GM23338 (cell line): Measurements from ENCODE around the gene ESR1. TPM values are rescaled to one million over a fixed set of nuclear protein-coding genes. Genes with fewer than 3 reads are reported as not detected.

Experiments used
- ATAC-seq: fragments of 200-7000 bp; cut with Tn5 transposase; 3 replicates; pipeline ENCODE4 v1.9.1; 2020
- DNase-seq: peaks from one replicate; pipeline ENCODE4 v3.0.0-alpha.2; 2015; ENCODE audit warnings: low spot score
- H2AFZ ChIP-seq: fragments of 200-600 bp; sonication (generic); 2 replicates; pipeline ENCODE4 v1.8.0; 2016; ENCODE audit warnings: antibody characterized with exemption, mild to moderate bottlenecking, moderate library complexity
- H3F3A ChIP-seq: fragments of 200-600 bp; sonication (generic); replicated peaks from 2 replicates; pipeline ENCODE4 v1.8.0; 2017; ENCODE audit warnings: antibody characterized with exemption, mixed run types, low read depth
- H3K27ac ChIP-seq: fragments of 200-600 bp; sonication (generic); 2 replicates; pipeline ENCODE4 v1.6.1; 2016; ENCODE audit warnings: low read depth
- H3K27me3 ChIP-seq: fragments of 200-600 bp; sonication (generic); 2 replicates; pipeline ENCODE4 v1.8.0; 2016; ENCODE audit warnings: mild to moderate bottlenecking, mixed run types, moderate library complexity; ENCODE audit not compliant: insufficient read depth
- H3K36me3 ChIP-seq: fragments of 200-600 bp; sonication (generic); 2 replicates; pipeline ENCODE4 v1.8.0; 2016; ENCODE audit warnings: mild to moderate bottlenecking; ENCODE audit not compliant: insufficient read depth
- H3K4me1 ChIP-seq: fragments of 200-600 bp; sonication (generic); 2 replicates; pipeline ENCODE4 v1.8.0; 2016; ENCODE audit warnings: mild to moderate bottlenecking, moderate library complexity; ENCODE audit not compliant: insufficient read depth
- H3K4me2 ChIP-seq: fragments of 200-600 bp; sonication (generic); 2 replicates; pipeline ENCODE4 v1.7.1; 2017; ENCODE audit warnings: mixed run types
- H3K4me3 ChIP-seq: fragments of 200-600 bp; sonication (generic); 2 replicates; pipeline ENCODE4 v1.6.1; 2016; ENCODE audit warnings: mixed run types
- H3K79me2 ChIP-seq: fragments of 200-600 bp; sonication (generic); replicated peaks from 2 replicates; pipeline ENCODE4 v1.8.0; 2017; ENCODE audit warnings: mild to moderate bottlenecking; ENCODE audit not compliant: insufficient read depth
- H3K9me2 ChIP-seq: fragments of 200-600 bp; sonication (generic); 2 replicates; pipeline ENCODE4 v1.8.0; 2017; ENCODE audit not compliant: insufficient read depth
- H4K20me1 ChIP-seq: fragments of 200-600 bp; sonication (generic); replicated peaks from 2 replicates; pipeline ENCODE4 v1.8.0; 2017; ENCODE audit warnings: mild to moderate bottlenecking; ENCODE audit not compliant: insufficient read depth
- H3K27ac Mint-ChIP-seq: 2 replicates; pipeline ENCODE4 v1.8.0; 2020; ENCODE audit warnings: inconsistent platforms, mild to moderate bottlenecking, moderate library complexity, mixed read lengths
- H3K27me3 Mint-ChIP-seq: 3 replicates; pipeline ENCODE4 v1.8.0; 2022; ENCODE audit warnings: low read depth, mild to moderate bottlenecking, moderate library complexity, mixed read lengths, inconsistent platforms; ENCODE audit not compliant: insufficient read depth, poor library complexity
- H3K36me3 Mint-ChIP-seq: 3 replicates; pipeline ENCODE4 v1.8.0; 2021; ENCODE audit warnings: low read depth, mild to moderate bottlenecking, inconsistent platforms, moderate library complexity, mixed read lengths
- H3K4me1 Mint-ChIP-seq: 3 replicates; pipeline ENCODE4 v1.8.0; 2020; ENCODE audit warnings: mild to moderate bottlenecking, inconsistent platforms, mixed read lengths
- H3K4me3 Mint-ChIP-seq: 3 replicates; pipeline ENCODE4 v1.8.0; 2021; ENCODE audit warnings: moderate library complexity, mild to moderate bottlenecking, inconsistent platforms, mixed read lengths
- H3K9me3 Mint-ChIP-seq: 3 replicates; pipeline ENCODE4 v1.8.0; 2020; ENCODE audit warnings: moderate library complexity, mild to moderate bottlenecking, inconsistent platforms, mixed read lengths
- CREB1 ChIP-seq: fragments of 250-450 bp; sonication (Bioruptor Pico); IDR thresholded peaks from 2 replicates; pipeline ENCODE4 v1.5.0; 2020; ENCODE audit warnings: low read depth, mild to moderate bottlenecking, moderate library complexity
- EZH2 ChIP-seq: fragments of 200-600 bp; sonication (generic); IDR thresholded peaks from one replicate; pipeline ENCODE4 v1.8.0; 2017; ENCODE audit warnings: antibody characterized with exemption, mild to moderate bottlenecking, low read depth; ENCODE audit not compliant: unreplicated experiment
- EZH2phosphoT487 ChIP-seq: fragments of 200-600 bp; sonication (generic); IDR thresholded peaks from one replicate; pipeline ENCODE4 v1.8.1; 2018; ENCODE audit warnings: antibody characterized with exemption; ENCODE audit not compliant: unreplicated experiment
- JUNB ChIP-seq: IDR thresholded peaks from one replicate; pipeline ENCODE4 v1.6.1; 2016; ENCODE audit warnings: antibody characterized with exemption; ENCODE audit not compliant: unreplicated experiment
- NANOG ChIP-seq: IDR thresholded peaks from 2 replicates; pipeline ENCODE4 v1.6.1; 2016; ENCODE audit warnings: antibody characterized with exemption, borderline replicate concordance
- POLR2AphosphoS5 ChIP-seq: IDR thresholded peaks from 2 replicates; pipeline ENCODE4 v1.6.1; 2016; ENCODE audit warnings: antibody characterized with exemption, low read depth
- STAT1 ChIP-seq: IDR thresholded peaks from one replicate; pipeline ENCODE4 v1.6.1; 2016; ENCODE audit warnings: antibody characterized with exemption; ENCODE audit not compliant: unreplicated experiment
- ZNF114 ChIP-seq: fragments of 250-450 bp; sonication (Bioruptor Pico); IDR thresholded peaks from 2 replicates; pipeline ENCODE4 v1.5.0; 2020; ENCODE audit warnings: mild to moderate bottlenecking, moderate library complexity
- ZNF331 ChIP-seq: fragments of 250-450 bp; sonication (Bioruptor Pico); IDR thresholded peaks from 2 replicates; pipeline ENCODE4 v1.5.0; 2020; ENCODE audit warnings: low read depth, mild to moderate bottlenecking, moderate library complexity
- polyA plus RNA-seq: library from polyadenylated mRNA; unstranded; fragments of >200 nt; fragmentation: Nextera tagmentation; extraction: Ambion mirVana; gene quantifications from 2 replicates; pipeline ENCODE4 v1.2.1, GENCODE V29; 2016
- total RNA-seq: library from RNA; depleted of rRNA; stranded (reverse); fragments of >200 nt; shearing (Covaris generic); gene quantifications from 2 replicates; pipeline ENCODE4 v1.2.3, GENCODE V29; 2014
- TF ChIP-seq, protein P1 (sequence below), 2 experiments: fragments of 200-600 bp in 1 of 2; sonication (generic) in 1 of 2; conservative IDR thresholded peaks; 2 replicates each; pipeline versions ENCODE4 v1.5.1 to v1.6.1; 2016 to 2017; ENCODE audit warnings: antibody characterized with exemption in 2 of 2, low read depth in 2 of 2, mild to moderate bottlenecking in 2 of 2, moderate library complexity in 1 of 2
- TF ChIP-seq, protein P2 (sequence below): IDR thresholded peaks from 2 replicates; pipeline ENCODE4 v1.6.1; 2016; ENCODE audit warnings: antibody characterized with exemption
- TF ChIP-seq, protein P3 (sequence below): IDR thresholded peaks from one replicate; pipeline ENCODE4 v1.6.1; 2018; ENCODE audit warnings: antibody characterized with exemption; ENCODE audit not compliant: unreplicated experiment
- TF ChIP-seq, protein P4 (sequence below): fragments of 250-450 bp; sonication (Bioruptor Pico); IDR thresholded peaks from 2 replicates; pipeline ENCODE4 v1.5.0; 2020; ENCODE audit warnings: mild to moderate bottlenecking, moderate library complexity

The ESR1 gene
- total and polyA plus RNA-seq, 2 experiments from 2014 or later: 0.94 TPM; not detected in 1

DNA sequence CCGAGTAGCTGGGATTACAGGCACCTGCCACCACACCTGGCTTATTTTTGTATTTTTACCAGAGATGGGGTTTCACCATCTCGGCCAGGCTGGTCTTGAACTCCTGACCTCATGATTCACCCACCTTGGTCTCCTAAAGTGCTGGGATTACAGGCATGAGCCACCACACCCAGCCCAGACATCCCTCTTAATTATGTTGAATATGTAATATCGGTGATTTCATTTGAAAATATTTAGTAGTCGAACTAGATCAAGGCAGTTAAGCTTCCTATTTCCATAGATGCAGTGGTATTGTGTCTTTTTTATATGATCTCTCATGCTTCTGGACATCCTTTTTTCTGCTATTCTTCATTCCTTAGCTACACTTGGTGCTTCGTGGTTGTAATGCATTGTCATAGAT, 29.7 kb downstream of the ESR1 start:
- ATAC-seq: no peak
- Mint-ChIP-seq H3K27me3 (peaks cover 8% of the 10 kb centered on the region), H3K4me1 (no peaks in the 10 kb centered on the region), H3K27ac (no peak overlapping the region), H3K4me3 (no peak overlapping the region), H3K36me3 (no peaks in the 10 kb centered on the region), H3K9me3 (no peaks in the 10 kb centered on the region)
- Histone ChIP-seq H3K27me3 (no peaks in the 10 kb centered on the region), H2AFZ (no peak overlapping the region), H3K79me2 (no peaks in the 10 kb centered on the region), H3K4me2 (no peak overlapping the region), H3K4me3 (no peak overlapping the region), H3K4me1 (no peaks in the 10 kb centered on the region), H4K20me1 (no peaks in the 10 kb centered on the region), H3K9me2 (no peaks in the 10 kb centered on the region), H3F3A (no peaks in the 10 kb centered on the region), H3K36me3 (no peaks in the 10 kb centered on the region), H3K27ac (no peak overlapping the region)
- no peak for TF ChIP-seq STAT1
- no peak for TF ChIP-seq ZNF331 (CRISPR knock-in tag)
- TF ChIP-seq, protein P1, sequence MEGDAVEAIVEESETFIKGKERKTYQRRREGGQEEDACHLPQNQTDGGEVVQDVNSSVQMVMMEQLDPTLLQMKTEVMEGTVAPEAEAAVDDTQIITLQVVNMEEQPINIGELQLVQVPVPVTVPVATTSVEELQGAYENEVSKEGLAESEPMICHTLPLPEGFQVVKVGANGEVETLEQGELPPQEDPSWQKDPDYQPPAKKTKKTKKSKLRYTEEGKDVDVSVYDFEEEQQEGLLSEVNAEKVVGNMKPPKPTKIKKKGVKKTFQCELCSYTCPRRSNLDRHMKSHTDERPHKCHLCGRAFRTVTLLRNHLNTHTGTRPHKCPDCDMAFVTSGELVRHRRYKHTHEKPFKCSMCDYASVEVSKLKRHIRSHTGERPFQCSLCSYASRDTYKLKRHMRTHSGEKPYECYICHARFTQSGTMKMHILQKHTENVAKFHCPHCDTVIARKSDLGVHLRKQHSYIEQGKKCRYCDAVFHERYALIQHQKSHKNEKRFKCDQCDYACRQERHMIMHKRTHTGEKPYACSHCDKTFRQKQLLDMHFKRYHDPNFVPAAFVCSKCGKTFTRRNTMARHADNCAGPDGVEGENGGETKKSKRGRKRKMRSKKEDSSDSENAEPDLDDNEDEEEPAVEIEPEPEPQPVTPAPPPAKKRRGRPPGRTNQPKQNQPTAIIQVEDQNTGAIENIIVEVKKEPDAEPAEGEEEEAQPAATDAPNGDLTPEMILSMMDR (conservative IDR thresholded peaks at IDR 0.05; ENCODE audit: low read depth in 2 of 2): no peak
- no peak for TF ChIP-seq NANOG
- TF ChIP-seq ZNF114 (CRISPR knock-in tag): no peak
- no peak for TF ChIP-seq EZH2phosphoT487
- TF ChIP-seq, protein P2, sequence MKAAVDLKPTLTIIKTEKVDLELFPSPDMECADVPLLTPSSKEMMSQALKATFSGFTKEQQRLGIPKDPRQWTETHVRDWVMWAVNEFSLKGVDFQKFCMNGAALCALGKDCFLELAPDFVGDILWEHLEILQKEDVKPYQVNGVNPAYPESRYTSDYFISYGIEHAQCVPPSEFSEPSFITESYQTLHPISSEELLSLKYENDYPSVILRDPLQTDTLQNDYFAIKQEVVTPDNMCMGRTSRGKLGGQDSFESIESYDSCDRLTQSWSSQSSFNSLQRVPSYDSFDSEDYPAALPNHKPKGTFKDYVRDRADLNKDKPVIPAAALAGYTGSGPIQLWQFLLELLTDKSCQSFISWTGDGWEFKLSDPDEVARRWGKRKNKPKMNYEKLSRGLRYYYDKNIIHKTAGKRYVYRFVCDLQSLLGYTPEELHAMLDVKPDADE: no peak
- TF ChIP-seq, protein P3, sequence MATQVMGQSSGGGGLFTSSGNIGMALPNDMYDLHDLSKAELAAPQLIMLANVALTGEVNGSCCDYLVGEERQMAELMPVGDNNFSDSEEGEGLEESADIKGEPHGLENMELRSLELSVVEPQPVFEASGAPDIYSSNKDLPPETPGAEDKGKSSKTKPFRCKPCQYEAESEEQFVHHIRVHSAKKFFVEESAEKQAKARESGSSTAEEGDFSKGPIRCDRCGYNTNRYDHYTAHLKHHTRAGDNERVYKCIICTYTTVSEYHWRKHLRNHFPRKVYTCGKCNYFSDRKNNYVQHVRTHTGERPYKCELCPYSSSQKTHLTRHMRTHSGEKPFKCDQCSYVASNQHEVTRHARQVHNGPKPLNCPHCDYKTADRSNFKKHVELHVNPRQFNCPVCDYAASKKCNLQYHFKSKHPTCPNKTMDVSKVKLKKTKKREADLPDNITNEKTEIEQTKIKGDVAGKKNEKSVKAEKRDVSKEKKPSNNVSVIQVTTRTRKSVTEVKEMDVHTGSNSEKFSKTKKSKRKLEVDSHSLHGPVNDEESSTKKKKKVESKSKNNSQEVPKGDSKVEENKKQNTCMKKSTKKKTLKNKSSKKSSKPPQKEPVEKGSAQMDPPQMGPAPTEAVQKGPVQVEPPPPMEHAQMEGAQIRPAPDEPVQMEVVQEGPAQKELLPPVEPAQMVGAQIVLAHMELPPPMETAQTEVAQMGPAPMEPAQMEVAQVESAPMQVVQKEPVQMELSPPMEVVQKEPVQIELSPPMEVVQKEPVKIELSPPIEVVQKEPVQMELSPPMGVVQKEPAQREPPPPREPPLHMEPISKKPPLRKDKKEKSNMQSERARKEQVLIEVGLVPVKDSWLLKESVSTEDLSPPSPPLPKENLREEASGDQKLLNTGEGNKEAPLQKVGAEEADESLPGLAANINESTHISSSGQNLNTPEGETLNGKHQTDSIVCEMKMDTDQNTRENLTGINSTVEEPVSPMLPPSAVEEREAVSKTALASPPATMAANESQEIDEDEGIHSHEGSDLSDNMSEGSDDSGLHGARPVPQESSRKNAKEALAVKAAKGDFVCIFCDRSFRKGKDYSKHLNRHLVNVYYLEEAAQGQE: no peak
- TF ChIP-seq POLR2AphosphoS5: no peak
- TF ChIP-seq EZH2: no peak
- no peak for TF ChIP-seq JUNB
- TF ChIP-seq, protein P4, sequence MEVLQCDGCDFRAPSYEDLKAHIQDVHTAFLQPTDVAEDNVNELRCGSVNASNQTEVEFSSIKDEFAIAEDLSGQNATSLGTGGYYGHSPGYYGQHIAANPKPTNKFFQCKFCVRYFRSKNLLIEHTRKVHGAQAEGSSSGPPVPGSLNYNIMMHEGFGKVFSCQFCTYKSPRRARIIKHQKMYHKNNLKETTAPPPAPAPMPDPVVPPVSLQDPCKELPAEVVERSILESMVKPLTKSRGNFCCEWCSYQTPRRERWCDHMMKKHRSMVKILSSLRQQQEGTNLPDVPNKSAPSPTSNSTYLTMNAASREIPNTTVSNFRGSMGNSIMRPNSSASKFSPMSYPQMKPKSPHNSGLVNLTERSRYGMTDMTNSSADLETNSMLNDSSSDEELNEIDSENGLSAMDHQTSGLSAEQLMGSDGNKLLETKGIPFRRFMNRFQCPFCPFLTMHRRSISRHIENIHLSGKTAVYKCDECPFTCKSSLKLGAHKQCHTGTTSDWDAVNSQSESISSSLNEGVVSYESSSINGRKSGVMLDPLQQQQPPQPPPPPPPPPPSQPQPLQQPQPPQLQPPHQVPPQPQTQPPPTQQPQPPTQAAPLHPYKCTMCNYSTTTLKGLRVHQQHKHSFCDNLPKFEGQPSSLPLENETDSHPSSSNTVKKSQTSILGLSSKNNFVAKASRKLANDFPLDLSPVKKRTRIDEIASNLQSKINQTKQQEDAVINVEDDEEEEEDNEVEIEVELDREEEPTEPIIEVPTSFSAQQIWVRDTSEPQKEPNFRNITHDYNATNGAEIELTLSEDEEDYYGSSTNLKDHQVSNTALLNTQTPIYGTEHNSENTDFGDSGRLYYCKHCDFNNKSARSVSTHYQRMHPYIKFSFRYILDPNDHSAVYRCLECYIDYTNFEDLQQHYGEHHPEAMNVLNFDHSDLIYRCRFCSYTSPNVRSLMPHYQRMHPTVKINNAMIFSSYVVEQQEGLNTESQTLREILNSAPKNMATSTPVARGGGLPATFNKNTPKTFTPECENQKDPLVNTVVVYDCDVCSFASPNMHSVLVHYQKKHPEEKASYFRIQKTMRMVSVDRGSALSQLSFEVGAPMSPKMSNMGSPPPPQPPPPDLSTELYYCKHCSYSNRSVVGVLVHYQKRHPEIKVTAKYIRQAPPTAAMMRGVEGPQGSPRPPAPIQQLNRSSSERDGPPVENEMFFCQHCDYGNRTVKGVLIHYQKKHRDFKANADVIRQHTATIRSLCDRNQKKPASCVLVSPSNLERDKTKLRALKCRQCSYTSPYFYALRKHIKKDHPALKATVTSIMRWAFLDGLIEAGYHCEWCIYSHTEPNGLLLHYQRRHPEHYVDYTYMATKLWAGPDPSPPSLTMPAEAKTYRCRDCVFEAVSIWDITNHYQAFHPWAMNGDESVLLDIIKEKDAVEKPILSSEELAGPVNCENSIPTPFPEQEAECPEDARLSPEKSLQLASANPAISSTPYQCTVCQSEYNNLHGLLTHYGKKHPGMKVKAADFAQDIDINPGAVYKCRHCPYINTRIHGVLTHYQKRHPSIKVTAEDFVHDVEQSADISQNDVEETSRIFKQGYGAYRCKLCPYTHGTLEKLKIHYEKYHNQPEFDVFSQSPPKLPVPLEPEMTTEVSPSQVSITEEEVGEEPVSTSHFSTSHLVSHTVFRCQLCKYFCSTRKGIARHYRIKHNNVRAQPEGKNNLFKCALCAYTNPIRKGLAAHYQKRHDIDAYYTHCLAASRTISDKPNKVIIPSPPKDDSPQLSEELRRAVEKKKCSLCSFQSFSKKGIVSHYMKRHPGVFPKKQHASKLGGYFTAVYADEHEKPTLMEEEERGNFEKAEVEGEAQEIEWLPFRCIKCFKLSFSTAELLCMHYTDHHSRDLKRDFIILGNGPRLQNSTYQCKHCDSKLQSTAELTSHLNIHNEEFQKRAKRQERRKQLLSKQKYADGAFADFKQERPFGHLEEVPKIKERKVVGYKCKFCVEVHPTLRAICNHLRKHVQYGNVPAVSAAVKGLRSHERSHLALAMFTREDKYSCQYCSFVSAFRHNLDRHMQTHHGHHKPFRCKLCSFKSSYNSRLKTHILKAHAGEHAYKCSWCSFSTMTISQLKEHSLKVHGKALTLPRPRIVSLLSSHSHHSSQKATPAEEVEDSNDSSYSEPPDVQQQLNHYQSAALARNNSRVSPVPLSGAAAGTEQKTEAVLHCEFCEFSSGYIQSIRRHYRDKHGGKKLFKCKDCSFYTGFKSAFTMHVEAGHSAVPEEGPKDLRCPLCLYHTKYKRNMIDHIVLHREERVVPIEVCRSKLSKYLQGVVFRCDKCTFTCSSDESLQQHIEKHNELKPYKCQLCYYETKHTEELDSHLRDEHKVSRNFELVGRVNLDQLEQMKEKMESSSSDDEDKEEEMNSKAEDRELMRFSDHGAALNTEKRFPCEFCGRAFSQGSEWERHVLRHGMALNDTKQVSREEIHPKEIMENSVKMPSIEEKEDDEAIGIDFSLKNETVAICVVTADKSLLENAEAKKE: no peak
- no peak for TF ChIP-seq CREB1
- no peak for DNase-seq
